ENCODE data around the gene OR2C3.
"Not testable (repeated sequence)": the region's sequence is repeated elsewhere in the genome, so short reads cannot be mapped to it uniquely, and the experiment has no call there.

Gene OR2C3

DNA sequence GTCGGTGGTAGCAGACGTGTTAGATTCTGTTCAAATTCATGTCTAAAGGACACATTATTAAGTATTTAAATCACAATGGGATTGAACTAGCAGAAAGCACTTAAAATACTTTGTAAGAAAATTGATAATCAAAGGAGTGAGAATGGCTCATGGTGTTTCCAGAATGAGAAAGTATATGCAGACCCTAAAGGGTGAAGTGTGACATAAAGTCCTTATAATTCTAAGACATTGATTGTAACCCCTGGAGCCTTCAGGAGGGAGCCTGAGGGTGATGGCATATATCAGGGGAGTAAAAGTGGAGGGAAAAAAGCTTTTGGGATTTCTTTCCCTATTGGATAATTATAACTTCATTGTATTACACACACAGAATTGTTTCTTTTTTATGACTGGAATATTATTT lies at the start of gene OR2C3:
OR2C3 (minus strand) TSS at position 101 of the 400 bp plus-strand sequence. CDS start 3,929 bp downstream, outside the sequence.
- DNase-seq, result no peak

DNA sequence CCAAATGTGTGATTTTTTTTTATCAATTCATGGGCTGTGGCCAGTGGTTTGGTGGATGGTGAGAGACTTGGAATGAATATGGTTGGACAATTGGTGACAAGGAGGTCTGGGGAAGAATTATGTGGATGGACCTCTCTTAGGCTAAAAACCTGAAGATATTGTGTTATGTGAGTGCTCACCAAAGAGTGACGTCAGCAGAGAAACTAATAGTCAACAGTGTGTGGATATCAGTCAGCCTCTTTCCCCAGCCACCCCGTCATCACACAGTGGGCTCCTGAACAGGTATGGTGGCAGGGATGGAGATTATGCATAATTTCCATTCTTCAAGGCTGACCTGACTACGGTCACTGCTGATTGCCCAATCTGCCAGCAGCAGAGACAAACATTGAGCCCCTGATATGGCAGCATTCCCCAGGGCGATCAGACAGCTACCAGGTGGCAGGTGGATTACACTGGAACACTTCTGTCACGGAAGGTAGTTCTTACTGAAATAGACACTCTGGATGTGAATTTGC lies 42.8 kb upstream of the OR2C3 start:
- no peak for DNase-seq

DNA sequence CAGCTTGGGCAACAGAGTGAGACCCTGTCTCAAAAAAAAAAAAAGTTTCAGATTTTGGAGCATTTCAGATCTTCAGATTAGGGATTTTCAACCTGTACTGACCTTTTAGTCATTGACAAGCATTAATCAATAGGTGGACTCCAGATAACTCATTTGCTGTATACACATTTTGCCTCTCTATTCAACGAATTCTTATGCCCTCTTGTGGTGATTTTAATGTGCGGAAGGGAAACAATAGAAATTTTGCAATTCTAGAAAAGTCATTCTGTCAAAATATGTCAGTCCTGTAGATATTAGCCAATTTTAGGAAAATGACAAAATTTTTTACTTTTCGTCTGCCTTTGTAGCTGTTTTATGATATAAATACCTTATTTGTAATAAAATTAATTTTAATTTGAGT lies 40.3 kb upstream of the OR2C3 start:
- DNase-seq, result no peak

DNA sequence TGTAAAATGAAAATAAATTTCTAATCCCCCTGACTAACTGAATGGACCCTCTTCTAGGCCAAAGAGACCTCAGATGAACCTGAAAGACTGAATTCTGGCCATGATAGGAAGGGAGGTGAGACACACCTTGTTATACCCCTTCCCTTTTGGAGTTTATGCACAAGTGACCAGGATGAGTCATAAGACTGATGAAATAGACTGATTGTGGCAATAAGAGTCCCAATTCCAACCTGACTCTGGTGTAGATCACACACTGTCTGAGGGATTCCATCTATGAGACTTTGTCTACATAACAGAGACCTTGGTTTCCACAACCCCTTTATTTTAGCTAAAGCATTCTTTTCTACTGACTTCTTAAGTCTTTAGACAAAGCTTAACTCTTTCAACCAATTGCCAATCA lies 38.4 kb upstream of the OR2C3 start:
- DNase-seq, result no peak

DNA sequence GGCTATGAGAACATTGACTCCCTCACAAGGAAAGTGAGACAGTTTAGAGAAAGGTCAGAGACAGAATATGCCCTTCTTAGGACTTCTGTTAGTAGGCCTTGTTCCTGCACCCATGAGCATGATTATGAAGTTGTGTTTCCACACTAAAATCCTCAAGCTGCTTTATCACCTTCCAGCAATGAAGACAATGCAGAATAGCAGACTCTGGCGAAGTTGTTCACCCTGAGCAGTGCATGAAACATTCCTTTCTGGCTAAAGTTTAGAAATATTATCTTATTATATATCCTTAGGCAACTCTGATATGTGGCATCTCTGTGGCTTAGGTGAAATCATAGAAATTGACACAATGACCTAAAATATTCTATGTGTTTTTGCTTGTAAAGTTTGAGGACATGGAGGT lies 38.0 kb upstream of the OR2C3 start:
- DNase-seq, result no peak

DNA sequence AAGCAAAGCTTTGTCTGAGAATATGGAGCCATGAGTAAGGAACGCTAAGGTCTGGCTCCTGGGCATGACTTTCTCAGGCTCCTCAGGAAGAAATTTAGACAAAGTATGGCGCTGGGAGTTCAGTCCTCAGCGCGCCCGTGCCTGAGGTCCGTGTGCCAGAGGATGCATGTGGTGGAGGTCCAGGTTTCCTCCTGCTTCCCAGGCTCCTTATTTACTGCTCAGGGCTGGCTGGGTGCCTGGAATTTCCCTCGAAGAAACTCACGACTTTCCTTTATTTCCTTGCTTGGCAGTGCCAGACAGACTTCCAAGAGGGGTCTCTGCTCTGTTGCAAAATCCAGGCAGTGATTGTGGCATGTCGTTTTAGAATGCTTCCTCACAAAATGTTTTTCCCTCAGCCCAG lies 26.0 kb upstream of the OR2C3 start:
- DNase-seq, result no peak

DNA sequence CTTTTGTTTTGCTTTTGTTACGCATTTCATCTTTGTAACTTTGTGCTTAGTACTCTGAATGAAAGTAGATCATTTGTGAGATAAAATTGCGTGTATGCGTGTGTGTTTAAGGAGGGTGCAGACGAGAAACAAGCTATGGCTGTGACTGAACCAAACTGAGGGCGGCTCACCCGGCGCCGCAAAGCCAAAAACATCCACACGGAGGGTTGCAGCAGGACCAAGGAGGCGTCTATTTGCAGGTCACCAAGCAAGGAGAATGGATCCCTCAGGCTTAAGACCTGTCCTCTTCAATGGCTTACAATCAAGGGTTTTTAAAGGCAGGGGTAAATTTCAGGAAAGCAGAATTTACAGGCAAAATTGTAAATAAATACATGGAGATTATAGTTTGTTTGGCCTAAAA lies 25.5 kb upstream of the OR2C3 start:
- DNase-seq, result no peak

DNA sequence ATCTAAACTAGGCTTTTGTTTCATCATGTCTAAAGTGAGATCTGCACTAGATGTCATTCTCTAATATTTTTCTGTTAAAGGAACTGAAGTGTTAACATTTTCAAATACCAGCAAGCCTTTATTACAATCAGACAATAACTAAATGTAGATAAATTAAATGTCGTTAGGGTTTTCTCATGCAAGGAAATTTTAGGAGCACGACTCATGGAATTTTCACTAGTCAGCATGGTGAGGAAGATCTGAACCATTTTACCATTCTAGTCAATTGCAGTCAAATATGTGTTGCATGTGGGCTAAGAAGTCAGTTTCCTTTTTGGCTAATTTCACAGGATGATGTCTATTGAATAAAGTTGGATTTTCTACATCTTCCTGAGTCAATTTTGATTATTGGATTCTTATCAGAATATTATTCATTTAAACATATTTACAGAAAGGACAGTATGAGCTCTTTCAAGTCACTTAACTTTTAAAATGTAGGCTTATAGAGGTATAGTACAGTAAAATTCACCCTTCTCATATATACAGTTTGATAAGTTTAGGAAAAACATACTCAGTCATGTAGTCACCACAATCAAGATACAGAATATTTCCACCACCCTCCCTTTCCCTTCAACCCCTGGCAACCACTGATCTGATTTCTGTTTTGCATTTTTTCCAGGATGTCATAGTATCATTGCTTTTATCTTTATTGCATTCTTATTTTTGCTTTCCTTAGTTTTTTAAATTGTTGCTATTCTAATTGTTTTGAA lies 21.9 kb upstream of the OR2C3 start:
- DNase-seq, result no peak

DNA sequence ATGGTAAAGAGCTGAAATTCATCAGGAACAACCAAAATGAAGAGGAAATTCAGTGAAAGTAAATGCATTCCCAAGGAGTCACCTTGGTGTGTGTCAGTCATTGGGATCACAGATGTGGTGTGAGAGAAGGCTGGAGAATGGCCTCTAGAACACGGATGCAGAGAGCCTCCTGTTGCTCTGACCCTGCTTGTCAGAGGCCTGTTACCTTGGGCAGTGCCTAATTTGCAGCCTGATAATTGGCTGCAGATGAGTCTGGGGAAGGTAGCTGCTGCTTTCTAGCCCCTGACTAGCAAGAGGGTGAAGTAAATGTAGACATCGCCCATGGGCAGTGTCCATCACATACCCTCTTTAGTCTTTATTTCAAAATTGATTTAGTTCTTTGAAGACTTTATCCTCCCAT lies 16.0 kb upstream of the OR2C3 start:
- no peak for DNase-seq

DNA sequence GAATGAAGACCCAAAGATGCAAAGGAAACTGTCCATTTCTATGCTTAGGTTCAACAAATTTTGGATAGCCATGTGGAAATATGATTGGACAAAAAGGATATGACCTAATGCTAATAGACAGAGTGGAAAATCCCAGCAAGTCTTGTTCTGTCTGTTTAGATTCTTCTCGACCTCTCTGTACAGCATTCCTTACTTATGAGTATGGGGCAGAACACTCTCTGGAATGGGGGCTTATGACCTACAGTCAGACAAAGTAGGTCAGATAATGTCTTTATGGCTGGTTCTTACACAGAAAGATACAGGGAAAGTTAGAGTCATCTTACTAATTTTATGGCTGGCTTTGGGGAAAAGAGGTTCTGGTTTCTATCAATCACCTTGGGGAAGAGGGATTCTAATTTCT lies 15.5 kb upstream of the OR2C3 start:
- no peak for DNase-seq

DNA sequence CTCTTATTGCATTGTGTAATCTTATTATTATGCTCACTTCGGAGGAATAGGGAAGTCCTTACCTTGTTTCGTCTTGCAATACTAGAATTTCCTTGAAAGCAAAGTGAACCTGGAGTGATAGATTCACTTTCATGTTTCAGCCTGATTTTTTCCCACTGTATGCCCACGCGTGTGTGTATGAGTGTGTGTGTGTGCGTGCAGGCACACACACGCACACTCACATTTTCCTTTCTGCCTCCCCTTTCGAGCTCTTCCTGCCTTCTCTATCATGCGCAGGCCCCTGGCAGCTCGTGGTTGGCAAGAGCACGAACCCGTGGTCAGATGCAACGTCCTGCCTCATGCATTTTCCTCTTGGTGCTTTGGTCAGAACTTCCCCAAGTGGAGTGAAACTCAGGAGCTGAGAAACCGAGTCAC lies 12.5 kb upstream of the OR2C3 start, which contains the start of gene GCSAML:
GCSAML (plus strand) TSS at position 366 of the 414 bp plus-strand sequence. CDS start 58 bp downstream, outside the sequence.
- DNase-seq, result no peak

DNA sequence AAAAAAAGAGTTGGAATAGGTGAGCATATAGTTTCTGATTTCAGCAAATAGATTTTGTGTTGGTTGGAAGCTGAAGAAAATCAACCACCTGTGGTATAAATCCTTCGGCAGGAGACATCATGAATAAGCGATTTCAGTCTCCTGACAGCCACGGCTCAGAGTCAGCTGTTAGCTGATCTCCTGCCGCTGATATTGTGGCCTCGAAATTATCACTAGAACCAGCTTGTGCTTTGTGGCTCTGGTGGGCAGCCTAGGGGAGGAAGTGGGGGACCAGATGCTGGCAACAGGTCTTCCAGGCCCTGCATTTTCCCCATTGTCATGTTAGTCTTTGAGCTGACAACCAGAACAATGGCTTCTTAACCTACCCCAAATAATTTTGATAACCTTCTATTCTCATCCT lies 11.9 kb upstream of the OR2C3 start:
- DNase-seq, result no peak

DNA sequence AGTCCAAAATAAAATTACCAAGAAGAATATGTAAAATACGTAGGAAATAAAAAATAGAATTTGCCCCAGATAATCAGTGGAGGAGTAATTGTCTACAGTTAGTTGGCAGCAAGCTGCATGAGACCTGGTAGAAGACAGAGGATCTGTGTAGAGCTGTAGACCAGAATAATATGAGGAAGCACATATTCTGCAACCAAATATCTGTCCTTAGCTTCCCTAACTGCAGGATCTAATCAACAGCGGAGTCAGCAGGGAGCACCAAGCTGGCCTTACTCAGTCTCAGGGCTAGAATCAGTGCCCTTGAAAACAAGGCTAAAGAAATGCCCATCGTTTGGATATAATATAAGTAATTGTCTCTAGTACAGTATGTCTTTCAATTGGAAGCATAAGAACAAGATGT lies 6.6 kb upstream of the OR2C3 start:
- no peak for DNase-seq

DNA sequence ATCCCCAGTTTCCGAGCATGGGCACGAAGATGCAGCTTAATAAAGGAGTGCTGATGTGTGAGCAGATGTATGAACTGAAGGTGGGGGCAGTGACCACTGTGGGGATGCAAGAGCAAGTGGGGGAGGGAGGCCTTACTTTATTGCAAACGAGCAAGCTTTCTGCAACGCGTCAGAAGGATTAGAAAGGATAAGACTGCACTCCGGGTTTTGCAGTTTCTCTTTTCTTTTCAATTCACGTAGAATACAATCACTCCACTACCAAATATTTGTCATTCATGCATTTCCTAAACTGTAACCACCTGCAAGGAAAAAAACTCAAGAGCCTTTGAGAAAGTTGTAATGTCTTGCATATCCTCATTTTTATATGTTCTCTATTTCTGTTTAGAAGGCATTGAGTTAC lies 4.3 kb upstream of the OR2C3 start:
- no peak for DNase-seq

DNA sequence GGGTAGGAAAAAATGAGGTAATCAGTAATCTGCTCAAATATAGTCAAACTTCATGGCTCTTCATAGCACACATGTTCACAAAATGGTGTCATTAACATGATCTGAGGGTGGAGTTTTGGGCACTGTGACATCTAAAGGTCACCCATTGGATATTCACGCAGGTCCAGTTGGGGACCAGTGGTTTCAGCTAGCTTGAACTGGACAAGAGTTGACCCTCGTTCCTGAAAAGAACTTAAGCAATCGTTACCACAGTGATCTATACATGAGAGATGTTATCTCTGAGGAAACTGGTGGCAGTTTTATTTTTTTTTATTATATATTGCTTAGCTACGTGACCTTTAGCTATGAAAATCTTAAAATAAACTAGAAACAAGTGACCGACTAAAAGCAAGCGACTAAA lies 3.0 kb upstream of the OR2C3 start:
- DNase-seq, result no peak

DNA sequence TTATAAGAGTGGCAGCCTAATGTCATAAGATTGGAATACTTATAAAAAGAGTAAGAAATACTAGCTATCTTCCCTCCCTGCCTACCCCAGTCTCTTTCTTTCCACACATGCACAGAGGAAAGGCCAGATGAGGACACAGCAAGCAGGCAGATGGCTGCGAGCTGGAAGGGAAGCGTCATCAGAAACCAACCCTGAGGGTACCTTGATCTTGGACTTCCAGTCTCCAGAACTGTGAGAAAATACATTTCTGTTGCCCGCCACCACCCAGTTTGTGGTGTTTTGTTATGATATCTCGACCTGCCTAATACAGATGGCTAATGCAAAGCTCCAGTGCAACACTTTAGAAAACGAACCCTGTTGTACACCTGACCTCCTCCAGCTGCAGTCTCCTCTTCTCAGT lies 2.3 kb upstream of the OR2C3 start:
- no peak for DNase-seq

DNA sequence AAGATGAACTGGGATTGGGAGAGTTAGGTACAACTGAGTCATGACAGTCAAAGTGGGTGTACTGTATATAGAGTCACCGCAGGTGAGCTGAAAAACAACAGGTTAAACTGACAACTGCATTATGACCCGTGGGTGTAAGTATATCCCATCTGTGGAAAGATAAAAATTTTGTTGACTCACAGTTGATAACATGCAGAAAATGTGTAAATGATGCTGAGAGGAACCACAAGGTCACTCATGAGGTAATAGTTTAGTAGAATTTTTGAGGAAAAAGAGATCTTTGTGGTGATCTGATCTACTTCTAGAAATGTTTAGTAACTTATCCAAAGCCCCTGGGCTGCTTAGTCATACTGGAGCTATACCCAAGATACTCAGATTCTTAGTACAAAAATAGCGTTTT lies 838 bp downstream of the OR2C3 start:
- DNase-seq, result no peak

DNA sequence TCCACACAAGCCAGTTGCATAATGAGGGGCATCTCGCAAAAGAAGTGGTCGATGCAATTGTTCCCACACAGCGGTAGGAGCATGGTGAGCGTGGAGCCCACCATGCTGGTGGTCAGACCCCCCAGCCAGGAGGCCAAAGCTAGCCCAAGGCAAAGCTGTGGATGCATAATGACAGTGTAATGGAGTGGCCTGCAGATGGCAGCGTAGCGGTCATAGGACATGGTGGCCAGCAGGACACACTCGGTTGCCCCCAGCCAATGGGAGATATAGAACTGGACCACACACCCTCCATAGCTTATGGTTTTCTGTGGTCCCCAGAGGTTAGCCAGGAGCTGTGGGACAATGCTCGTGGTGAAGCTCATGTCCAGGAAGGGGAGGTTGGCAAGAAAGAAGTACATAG lies 4.3 kb downstream of the OR2C3 start:
- no peak for DNase-seq

DNA sequence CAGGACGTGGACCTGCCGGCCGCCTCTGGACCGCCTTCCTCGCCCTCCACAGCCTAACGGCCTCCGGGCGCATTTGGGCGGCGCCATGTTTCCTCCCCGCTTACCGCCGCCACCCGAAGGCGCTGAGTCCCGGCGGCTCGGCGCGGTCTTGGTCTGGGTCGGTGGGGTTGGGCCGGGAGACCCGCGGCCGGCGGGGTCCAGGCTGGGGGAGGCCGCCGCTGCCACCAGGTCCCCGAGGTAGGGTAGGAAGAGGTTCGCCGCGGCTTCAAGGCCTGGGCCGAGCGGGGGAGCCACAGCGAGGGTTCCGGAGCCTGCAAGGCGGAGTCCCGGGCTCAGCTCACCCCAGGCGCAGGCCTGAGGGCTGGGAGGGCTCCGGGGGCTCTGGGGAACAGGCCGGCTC lies 5.5 kb downstream of the OR2C3 start:
- peak; percentile 47 for DNase-seq

DNA sequence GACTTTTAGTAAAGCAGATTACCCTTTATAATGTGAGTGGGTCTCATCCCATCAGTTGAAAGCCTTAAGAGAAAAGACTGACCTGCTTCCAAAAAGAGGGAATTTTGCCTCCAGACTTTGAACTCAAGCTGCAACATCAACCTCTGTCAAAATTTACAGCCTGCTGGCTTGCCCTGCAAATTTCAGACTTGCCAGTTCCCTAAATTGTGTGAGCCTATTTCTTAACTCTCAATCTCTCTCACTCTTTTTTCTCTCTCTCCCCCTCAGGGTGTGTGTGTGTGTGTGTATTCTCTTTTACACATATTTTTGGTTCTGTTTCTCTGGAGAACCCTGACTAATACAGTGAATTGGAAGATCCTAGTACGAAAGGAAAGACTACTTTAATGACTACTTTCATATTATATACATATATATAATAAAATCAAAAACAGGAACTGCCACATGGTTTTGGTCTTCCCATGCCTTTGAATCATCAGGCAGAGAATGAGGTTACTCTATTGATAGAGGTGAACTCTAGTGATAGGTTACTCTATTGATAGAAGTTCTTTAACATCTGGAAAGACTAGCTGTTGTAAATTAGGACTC lies 6.4 kb downstream of the OR2C3 start:
- DNase-seq, result no peak

DNA sequence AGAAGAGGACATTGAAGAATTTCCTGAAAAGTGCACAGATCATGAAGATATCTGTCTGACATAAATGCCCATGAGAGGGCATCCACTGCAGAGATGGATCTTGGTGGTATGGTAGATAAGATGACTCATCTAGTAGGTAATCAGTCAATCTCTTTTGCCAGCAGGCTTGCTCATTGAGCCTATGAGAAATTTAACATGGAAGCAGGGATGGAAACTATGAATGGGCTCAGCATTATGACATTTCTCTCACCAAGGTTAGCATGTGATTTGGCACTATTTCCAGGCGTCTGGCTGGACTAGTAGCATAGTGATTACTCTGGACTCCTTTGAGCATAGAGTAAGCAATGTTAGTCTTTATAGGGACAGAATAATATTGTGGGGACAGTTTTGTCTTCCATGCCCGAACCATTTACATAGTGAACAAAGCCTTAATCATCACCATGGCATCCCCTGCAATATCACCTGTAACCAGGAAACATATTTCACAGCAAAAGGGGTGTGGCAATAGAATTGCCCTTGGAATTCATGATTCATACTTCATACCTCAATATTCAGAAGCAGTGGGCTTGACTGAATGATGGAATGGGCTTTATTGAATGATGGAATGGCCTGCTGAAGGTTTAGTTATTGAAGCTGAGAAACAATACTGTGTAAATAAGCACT lies 7.3 kb downstream of the OR2C3 start:
- no peak for DNase-seq

DNA sequence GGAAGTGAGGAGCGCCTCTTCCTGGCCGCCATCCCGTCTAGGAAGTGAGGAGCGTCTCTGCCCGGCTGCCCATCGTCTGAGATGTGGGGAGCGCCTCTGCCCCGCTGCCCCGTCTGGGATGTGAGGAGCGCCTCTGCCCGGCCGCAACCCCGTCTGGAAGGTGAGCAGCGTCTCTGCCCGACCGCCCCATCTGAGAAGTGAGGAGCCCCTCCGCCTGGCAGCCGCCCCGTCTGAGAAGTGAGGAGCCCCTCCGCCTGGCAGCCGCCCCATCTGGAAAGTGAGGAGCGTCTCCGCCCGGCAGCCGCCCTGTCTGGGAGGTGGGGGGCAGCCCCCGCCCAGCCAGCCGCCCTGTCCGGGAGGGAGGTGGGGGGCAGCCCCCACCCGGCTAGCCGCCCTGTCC lies 14.4 kb downstream of the OR2C3 start:
- DNase-seq, result not testable (repeated sequence)

DNA sequence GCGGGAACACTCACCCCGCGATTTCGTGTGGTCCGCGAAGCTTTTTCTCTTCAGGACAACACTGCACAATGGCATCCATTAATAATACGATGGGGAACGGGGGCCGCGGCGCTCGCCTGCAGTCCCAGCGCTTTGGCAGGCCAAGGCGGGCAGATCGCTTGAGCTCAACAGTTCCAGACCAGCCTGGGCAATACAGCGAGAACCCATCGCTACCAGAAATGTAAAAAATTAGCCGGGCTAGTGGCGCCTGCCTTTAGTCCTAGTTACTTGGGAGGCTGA lies 17.7 kb downstream of the OR2C3 start:
- DNase-seq, result no peak

Data from right hindlimb (tissue), 1 donor.